ENCODE results near the gene MAN1C1. TPM values are rescaled to one million over a fixed set of nuclear protein-coding genes. Genes with fewer than 3 reads are reported as not detected.

The MAN1C1 gene
- total RNA-seq, 2 experiments from 2014 or later, result 28.9 to 31.1 TPM

GRCh38 chr1:25747046-25747719, 130.6 kb downstream of the MAN1C1 start:
- Mint-ChIP-seq H3K36me3 (ENCODE audit: low read depth) (peaks cover 8% of the 10 kb centered on the region), H3K9me3 (no peaks in the 10 kb centered on the region), H3K4me3 (no peak overlapping the region), H3K4me1 (peaks cover 6% of the 10 kb centered on the region), H3K27me3 (no peaks in the 10 kb centered on the region), H3K27ac (no peak overlapping the region)
- DNase-seq, result no peak
- ChIA-PET CTCF (interaction anchor here (1.1 kb wide), 1 partner anchor 13 kb away, joined by 4 read pairs; no protein-coding TSS in a partner anchor), POLR2A (no interaction called here)

DNA sequence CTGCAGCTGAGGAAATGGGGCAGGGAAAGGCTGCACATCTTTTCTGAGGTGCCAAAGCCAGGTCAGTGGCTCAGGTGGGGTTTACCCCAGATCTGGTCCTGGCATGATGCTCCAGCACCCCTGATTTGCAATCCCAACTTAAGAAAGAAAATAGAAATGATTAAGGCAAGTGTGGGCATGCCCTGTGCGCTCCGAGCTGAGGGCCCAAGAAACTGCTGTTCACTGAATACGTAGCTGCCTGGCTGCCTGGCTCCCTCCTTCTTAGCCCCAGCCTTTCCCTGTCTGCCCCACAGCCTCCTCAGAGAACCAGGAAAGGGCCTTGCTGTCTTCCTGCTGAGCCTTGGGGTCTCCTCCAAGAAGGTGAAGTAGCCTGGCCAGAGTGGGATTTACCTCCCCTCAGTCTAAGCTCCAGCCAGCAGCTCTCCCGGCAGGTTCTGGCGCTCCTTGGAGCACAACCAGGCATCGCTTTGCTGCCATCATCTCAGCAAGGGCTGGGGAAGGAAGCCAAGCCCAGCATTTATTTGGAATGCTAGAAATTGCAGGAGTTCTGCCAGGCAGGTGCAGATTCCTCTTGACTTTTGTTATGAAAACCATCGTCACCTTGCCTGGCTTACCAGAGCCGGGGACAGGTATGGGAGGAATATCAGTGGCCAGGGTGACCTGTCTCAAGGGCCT, 132.1 kb downstream of the MAN1C1 start:
- DNase-seq, result no peak
- POLR2A ChIA-PET, result no interaction called here
- no peaks in the 10 kb centered on the region for H3K27me3 Mint-ChIP-seq
- no peak overlapping the region for H3K4me3 Mint-ChIP-seq
- peaks cover 14% of the 10 kb centered on the region for H3K36me3 Mint-ChIP-seq (ENCODE audit: low read depth)
- no peaks in the 10 kb centered on the region for H3K9me3 Mint-ChIP-seq
- peaks cover 6% of the 10 kb centered on the region for H3K4me1 Mint-ChIP-seq
- no peak overlapping the region for H3K27ac Mint-ChIP-seq
- CTCF ChIA-PET, result no interaction called here

DNA sequence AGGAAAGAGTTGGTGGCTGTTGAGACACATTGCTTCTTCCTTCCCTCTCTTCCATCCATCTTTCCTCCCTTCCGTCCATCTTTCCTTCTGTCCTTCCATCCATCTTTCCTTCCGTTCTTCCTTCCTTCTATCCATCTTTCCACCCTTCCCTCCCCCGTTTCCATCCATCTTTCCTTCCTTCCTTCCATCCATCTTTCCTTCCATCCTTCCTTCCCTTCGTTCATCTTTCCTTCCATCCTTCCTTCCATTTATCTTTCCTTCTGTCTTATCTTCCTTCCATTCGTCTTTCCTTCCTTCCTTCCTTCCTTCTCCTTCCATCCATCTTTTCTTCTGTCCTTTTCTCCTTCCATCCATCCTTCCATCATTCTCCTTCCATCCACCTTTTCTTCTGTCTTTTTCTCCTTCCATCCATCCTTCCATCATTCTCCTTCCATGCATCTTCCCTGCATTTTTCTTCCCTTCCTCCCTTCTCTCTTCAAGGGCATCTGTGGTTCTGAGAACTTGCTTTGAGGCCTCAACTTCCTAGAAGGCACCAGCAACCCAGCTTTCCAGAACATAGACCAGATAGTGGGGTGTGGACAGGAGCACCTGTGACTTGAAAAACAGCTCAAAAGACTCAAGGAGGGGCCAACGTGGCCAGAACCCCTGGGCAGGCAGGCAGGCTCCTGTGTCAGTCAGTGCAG, 134.5 kb downstream of the MAN1C1 start:
- POLR2A ChIA-PET, result no interaction called here
- no peak for DNase-seq
- no peaks in the 10 kb centered on the region for H3K9me3 Mint-ChIP-seq
- H3K4me1 Mint-ChIP-seq, result peaks cover 29% of the 10 kb centered on the region
- H3K27ac Mint-ChIP-seq, result no peak overlapping the region
- H3K36me3 Mint-ChIP-seq (ENCODE audit: low read depth), result peaks cover 24% of the 10 kb centered on the region
- H3K4me3 Mint-ChIP-seq, result no peak overlapping the region
- H3K27me3 Mint-ChIP-seq, result no peaks in the 10 kb centered on the region
- CTCF ChIA-PET, result no interaction called here

GRCh38 chr1:25754470-25755181, 138.0 kb downstream of the MAN1C1 start:
- Mint-ChIP-seq H3K27ac (peak overlapping the region; percentile 75), H3K4me1 (peaks cover 35% of the 10 kb centered on the region), H3K36me3 (ENCODE audit: low read depth) (peaks cover 26% of the 10 kb centered on the region), H3K4me3 (no peak overlapping the region), H3K9me3 (no peaks in the 10 kb centered on the region), H3K27me3 (no peaks in the 10 kb centered on the region)
- ChIA-PET POLR2A (no interaction called here), CTCF (interaction anchor here (1.1 kb wide), 1 partner anchor 28 kb away, joined by 3 read pairs; no protein-coding TSS in a partner anchor)
- DNase-seq, result no peak

- ChIA-PET CTCF (interaction anchor here (1.4 kb wide), 1 partner anchor 16 kb away, joined by 3 read pairs; no protein-coding TSS in a partner anchor), POLR2A (no interaction called here)
- Mint-ChIP-seq H3K27ac (no peak overlapping the region), H3K27me3 (no peaks in the 10 kb centered on the region), H3K4me3 (no peak overlapping the region), H3K9me3 (no peaks in the 10 kb centered on the region), H3K36me3 (ENCODE audit: low read depth) (peaks cover 26% of the 10 kb centered on the region), H3K4me1 (peaks cover 35% of the 10 kb centered on the region)
- no peak for DNase-seq
Measured at GRCh38 chr1:25755475-25756125, 139.0 kb downstream of the MAN1C1 start.

DNA sequence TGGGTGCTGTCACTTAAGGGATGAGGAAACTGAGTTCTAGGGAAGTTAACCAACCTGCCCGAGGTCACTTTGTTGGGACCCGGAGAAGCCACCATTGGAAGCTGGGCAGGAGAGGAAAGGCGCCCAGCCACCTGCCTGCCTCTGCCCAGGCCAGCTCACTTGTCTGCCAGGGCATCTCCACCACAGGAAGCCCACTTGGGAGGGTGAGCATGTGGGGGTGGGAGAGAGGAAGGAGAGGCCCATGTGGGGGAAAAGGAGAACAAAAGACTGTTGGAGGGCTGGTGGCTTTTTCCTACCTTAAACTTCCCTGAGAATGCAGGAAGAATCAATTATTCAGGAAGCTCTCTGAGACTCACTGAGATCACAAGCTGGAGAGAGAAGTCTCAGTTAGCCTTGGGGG, 139.6 kb downstream of the MAN1C1 start:
- DNase-seq, result no peak
- Mint-ChIP-seq H3K4me1 (peaks cover 30% of the 10 kb centered on the region), H3K27ac (no peak overlapping the region), H3K9me3 (no peaks in the 10 kb centered on the region), H3K36me3 (ENCODE audit: low read depth) (peaks cover 22% of the 10 kb centered on the region), H3K4me3 (no peak overlapping the region), H3K27me3 (no peaks in the 10 kb centered on the region)
- ChIA-PET POLR2A (no interaction called here), CTCF (interaction anchor here (1.3 to 1.4 kb wide), 2 partner anchors 16 to 53 kb away, joined by 3 read pairs; no protein-coding TSS in a partner anchor)

DNA sequence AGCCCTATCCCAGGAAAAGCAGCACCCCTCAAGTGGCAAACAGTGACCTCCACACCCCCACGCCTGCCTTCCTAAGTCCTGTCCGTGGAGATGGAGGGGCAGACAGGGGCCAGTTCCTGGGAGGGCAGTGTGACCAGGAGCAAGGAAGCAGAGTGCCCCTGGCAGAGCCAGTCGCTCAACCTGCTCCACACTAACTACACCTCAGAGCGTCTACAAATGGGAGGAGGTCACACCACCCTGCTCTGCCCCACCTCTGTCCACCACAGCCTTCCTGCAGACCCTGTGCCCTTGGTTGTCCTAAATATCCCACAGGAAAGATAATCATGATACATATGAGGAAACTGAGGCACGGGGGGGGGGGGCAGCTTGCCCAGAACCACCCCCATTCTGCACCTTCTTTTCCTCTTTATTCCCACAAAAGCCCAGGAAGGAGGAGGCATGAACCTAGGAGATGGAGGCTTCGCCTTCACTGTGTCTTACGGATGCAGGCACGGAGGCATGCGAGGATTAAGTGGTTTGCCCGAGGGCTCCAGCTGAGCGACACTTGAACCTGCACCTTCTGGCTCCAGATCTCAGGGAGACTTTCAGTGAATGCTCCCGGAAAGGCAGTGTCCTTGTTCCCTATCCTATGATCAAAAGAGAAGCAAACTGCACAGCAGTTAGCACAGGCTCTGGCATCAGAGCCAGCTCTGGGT, 140.7 kb downstream of the MAN1C1 start:
- Mint-ChIP-seq H3K27me3 (no peaks in the 10 kb centered on the region), H3K9me3 (no peaks in the 10 kb centered on the region), H3K4me1 (peaks cover 29% of the 10 kb centered on the region), H3K4me3 (no peak overlapping the region), H3K36me3 (ENCODE audit: low read depth) (peaks cover 22% of the 10 kb centered on the region), H3K27ac (no peak overlapping the region)
- DNase-seq, result no peak
- ChIA-PET POLR2A (interaction anchor here (0.6 kb wide), 1 partner anchor 121 kb away, joined by 4 read pairs; no protein-coding TSS in a partner anchor), CTCF (interaction anchor here (0.6 to 1.4 kb wide), 4 partner anchors 15 to 1281 kb away, joined by 3 read pairs; no protein-coding TSS in a partner anchor)

GRCh38 chr1:25757846-25758185, 141.2 kb downstream of the MAN1C1 start:
- Mint-ChIP-seq H3K27me3 (no peaks in the 10 kb centered on the region), H3K36me3 (ENCODE audit: low read depth) (peaks cover 22% of the 10 kb centered on the region), H3K4me1 (peaks cover 29% of the 10 kb centered on the region), H3K27ac (no peak overlapping the region), H3K4me3 (no peak overlapping the region), H3K9me3 (no peaks in the 10 kb centered on the region)
- no peak for DNase-seq
- ChIA-PET POLR2A (interaction anchor here (0.6 kb wide), 1 partner anchor 121 kb away, joined by 4 read pairs; no protein-coding TSS in a partner anchor), CTCF (interaction anchor here (0.9 to 1.3 kb wide), 2 partner anchors 17 to 52 kb away, joined by 3 read pairs; no protein-coding TSS in a partner anchor)

GRCh38 chr1:25758466-25759070, 142.0 kb downstream of the MAN1C1 start:
- Mint-ChIP-seq H3K27ac (no peak overlapping the region), H3K27me3 (no peaks in the 10 kb centered on the region), H3K4me3 (no peak overlapping the region), H3K9me3 (no peaks in the 10 kb centered on the region), H3K4me1 (peaks cover 29% of the 10 kb centered on the region), H3K36me3 (ENCODE audit: low read depth) (peaks cover 16% of the 10 kb centered on the region)
- POLR2A ChIA-PET, result no interaction called here
- CTCF ChIA-PET, result interaction anchor here (0.9 to 1.4 kb wide), 4 partner anchors 16 to 73 kb away, joined by 3 to 5 read pairs (median 4); no protein-coding TSS in a partner anchor
- no peak for DNase-seq

- ChIA-PET POLR2A (no interaction called here), CTCF (interaction anchor here (1.2 to 1.4 kb wide), 2 partner anchors 11 to 15 kb away, joined by 3 to 5 read pairs; no protein-coding TSS in a partner anchor)
- no peak for DNase-seq
- no peaks in the 10 kb centered on the region for H3K27me3 Mint-ChIP-seq
- H3K4me1 Mint-ChIP-seq, result peaks cover 15% of the 10 kb centered on the region
- H3K4me3 Mint-ChIP-seq, result no peak overlapping the region
- H3K9me3 Mint-ChIP-seq, result no peaks in the 10 kb centered on the region
- peaks cover 14% of the 10 kb centered on the region for H3K36me3 Mint-ChIP-seq (ENCODE audit: low read depth)
- H3K27ac Mint-ChIP-seq, result no peak overlapping the region
Measured at GRCh38 chr1:25760122-25760719, 143.6 kb downstream of the MAN1C1 start.

GRCh38 chr1:25760871-25761270, 144.3 kb downstream of the MAN1C1 start:
- Mint-ChIP-seq H3K27ac (no peak overlapping the region), H3K4me3 (no peak overlapping the region), H3K36me3 (ENCODE audit: low read depth) (peaks cover 14% of the 10 kb centered on the region), H3K4me1 (peaks cover 15% of the 10 kb centered on the region), H3K27me3 (no peaks in the 10 kb centered on the region), H3K9me3 (no peaks in the 10 kb centered on the region)
- ChIA-PET CTCF (no interaction called here), POLR2A (no interaction called here)
- DNase-seq, result no peak

Measured in activated CD4-positive, alpha-beta T cell treated with anti-CD3 and anti-CD28 coated beads, Interleukin-2, amount 10 ng/mL, durations not matched to agents 7 days and 5 days (primary cell).